PC-9 (cell line): ENCODE results near the gene GKN1.

Experiments
- CTCF ChIP-seq: fragments of 200-600 bp; sonication (generic); conservative IDR thresholded peaks from 2 replicates; pipeline ENCODE4 v1.6.1; 2017; ENCODE audit warnings: mixed run types, antibody characterized with exemption, mild to moderate bottlenecking, moderate library complexity
- EZH2 ChIP-seq: fragments of 200-600 bp; sonication (generic); IDR thresholded peaks from 2 replicates; pipeline ENCODE4 v1.8.0; 2017; ENCODE audit warnings: antibody characterized with exemption, low read depth

DNA sequence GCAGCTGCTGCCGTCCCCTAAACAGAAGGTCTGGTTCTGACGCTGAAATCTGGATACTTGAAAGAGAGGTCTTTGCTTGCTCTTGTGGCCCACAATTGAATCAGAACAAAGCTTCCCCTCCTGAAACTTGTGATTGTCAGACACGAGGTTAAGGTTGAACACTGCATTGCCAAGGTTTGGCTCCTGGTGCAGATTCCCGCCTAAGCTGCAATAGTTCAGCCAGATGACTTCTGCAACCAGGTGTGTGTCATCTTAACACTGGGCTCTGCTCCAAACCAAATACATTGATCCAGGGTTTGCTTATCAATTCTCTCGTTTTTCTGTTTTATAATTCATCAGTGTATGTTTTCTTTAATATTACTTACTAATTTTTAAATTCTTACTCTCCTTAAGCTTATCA, 14.6 kb downstream of the GKN1 start:
- TF ChIP-seq CTCF, result no peak
- TF ChIP-seq EZH2, result no peak
